ENCODE results near the gene TAOK2. TPM values are rescaled to one million over a fixed set of nuclear protein-coding genes. Genes with fewer than 3 reads are reported as not detected.

TAOK2 gene
- total RNA-seq, 6 experiments from 2014 or later = 50.4 to 56.9 (median 53.0) TPM

DNA sequence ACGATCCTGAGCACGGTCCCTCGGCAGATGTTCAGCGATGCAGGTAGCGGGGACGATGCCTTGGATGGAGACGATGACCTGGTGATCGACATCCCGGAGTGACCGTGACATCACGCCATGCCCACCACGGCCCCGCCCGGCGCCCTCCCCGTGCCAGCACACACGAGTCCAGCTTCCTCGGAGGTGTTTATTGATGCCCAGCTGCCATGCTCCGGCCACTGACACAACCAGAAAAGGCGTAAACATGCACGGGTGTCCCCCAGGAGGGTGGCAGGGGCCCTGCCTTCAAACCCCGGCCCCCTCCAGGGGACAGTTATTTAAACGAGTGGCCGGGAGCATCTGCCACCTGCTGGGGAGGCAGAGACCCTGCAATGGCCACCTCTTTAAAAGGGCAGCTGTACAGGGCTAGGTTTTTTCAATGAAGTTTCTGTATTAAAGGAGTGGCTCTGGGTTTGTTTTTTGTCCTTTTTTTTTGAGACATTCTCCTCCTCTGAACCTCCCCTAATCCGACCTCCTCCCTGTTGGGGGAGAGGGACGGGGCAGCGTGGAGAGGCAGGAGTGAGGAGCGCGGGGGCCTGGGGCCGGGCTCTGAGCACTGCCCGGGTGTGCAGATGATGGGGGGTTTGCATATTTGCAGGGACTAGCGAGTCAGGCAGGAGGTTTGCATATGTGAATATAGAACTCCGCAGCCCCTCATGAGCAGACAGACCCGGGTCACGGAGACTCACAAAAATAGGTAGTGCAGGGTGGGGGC, 31.9 kb downstream of the TAOK2 start:
- Mint-ChIP-seq H3K9me3 (no peaks in the 10 kb centered on the region), H3K27me3 (ENCODE audit: insufficient read depth) (peaks cover 20% of the 10 kb centered on the region), H3K27ac (no peak overlapping the region), H3K36me3 (ENCODE audit: low read depth) (no peaks in the 10 kb centered on the region), H3K4me1 (ENCODE audit: low read depth) (no peaks in the 10 kb centered on the region), H3K4me3 (no peak overlapping the region)
- peak; percentile 27 for DNase-seq
- peak; percentile 87 for TF ChIP-seq CTCF (IDR thresholded peaks at IDR 0.05)

DNA sequence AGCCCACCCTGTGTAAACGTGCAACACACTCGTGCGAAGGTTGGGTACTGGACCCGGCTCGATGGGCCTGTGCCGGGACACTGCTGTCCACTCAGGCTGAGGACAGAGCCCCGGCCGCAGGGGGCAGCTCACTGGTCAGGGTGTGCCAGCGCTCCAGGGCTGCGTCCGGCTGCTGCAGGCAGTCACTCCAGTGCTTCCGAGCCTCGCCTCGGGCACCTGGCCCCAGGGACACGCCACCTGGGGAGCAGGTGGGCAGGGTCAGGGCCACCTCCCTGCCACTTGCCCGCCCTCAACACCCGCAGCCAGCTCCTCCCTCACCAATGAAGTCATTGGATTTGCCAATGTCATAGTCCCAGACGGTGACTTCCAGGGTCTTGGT, 32.4 kb downstream of the TAOK2 start:
- no peak for DNase-seq
- no peaks in the 10 kb centered on the region for H3K4me1 Mint-ChIP-seq (ENCODE audit: low read depth)
- no peaks in the 10 kb centered on the region for H3K36me3 Mint-ChIP-seq (ENCODE audit: low read depth)
- H3K9me3 Mint-ChIP-seq = no peaks in the 10 kb centered on the region
- no peak overlapping the region for H3K27ac Mint-ChIP-seq
- TF ChIP-seq CTCF (IDR thresholded peaks at IDR 0.05) = no peak
- H3K4me3 Mint-ChIP-seq = no peak overlapping the region
- peaks cover 20% of the 10 kb centered on the region for H3K27me3 Mint-ChIP-seq (ENCODE audit: insufficient read depth)

DNA sequence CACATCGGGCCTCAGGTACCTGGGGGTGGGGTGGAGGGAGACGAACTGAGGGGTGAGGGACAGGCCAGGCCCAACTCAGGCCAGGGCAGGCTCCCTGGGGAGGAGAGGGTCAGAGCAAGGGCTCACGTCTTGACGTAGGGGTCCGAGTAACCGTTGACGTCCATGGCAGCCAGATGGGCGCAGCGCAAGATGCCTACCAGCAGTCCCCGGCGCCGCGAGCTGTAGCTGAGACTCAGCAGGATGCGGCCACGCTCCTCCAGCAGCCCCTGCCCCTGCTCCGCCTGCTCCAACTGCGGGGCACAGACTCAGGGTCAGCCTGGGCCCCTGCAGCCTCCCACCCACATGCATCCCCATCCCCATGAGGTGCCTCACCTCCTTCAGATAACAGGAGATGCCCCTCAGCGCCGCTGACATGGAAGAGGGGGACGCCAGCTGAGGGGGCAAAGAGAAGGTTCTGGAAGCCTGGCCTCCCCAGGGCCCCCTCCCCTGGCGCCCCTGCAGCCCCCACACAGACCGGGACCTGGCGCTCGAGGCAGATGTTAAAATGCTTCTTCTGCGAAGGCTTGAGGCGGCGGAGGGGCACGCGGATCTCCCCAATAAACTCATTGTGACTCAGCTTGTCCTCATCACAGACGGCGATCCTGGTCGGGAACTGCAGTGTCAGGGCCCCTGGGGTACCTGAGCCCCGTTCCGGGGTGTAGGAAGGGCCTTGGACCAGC, 33.1 kb downstream of the TAOK2 start:
- no peak for TF ChIP-seq CTCF (IDR thresholded peaks at IDR 0.05)
- Mint-ChIP-seq H3K36me3 (ENCODE audit: low read depth) (no peaks in the 10 kb centered on the region), H3K27ac (no peak overlapping the region)

DNA sequence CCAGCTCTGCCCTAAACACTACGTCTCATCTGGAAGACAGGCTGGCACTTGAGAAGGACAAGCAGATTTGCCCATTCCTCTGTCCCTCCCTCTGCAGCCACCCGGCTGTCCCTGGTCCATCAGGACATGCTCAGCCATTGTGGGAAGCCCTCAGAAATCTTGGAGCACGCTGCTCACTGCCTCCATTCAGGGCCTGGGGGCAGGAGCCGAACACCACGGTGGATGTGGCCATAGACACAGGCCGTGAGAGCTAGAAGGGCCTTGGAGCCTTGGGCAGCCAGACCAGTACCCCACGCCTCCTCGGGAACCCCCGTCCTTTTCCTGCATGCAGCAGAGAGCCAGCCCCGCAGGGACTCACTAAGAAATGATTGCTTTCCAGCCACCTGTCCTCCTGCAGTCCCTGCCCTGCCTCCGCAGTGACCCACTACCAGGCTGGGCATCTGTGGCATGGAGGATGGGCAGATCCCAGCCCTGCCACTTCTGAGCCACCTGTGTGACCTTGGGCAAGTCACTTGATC, 33.8 kb downstream of the TAOK2 start:
- no peak overlapping the region for H3K4me3 Mint-ChIP-seq
- no peak for DNase-seq
- H3K4me1 Mint-ChIP-seq (ENCODE audit: low read depth) = no peaks in the 10 kb centered on the region
- no peak overlapping the region for H3K27ac Mint-ChIP-seq
- no peaks in the 10 kb centered on the region for H3K9me3 Mint-ChIP-seq
- no peaks in the 10 kb centered on the region for H3K36me3 Mint-ChIP-seq (ENCODE audit: low read depth)
- no peak for TF ChIP-seq CTCF (IDR thresholded peaks at IDR 0.05)
- H3K27me3 Mint-ChIP-seq (ENCODE audit: insufficient read depth) = peaks cover 20% of the 10 kb centered on the region

More for the DNA sequence above, 33.1 kb downstream of the TAOK2 start:
- no peak for DNase-seq
- no peaks in the 10 kb centered on the region for H3K4me1 Mint-ChIP-seq (ENCODE audit: low read depth)
- H3K4me3 Mint-ChIP-seq = no peak overlapping the region
- H3K9me3 Mint-ChIP-seq = no peaks in the 10 kb centered on the region
- H3K27me3 Mint-ChIP-seq (ENCODE audit: insufficient read depth) = peaks cover 20% of the 10 kb centered on the region

GRCh38 chr16:30009085-30009862, 35.6 kb downstream of the TAOK2 start:
- Mint-ChIP-seq H3K27me3 (ENCODE audit: insufficient read depth) (peaks cover 20% of the 10 kb centered on the region), H3K4me1 (ENCODE audit: low read depth) (no peaks in the 10 kb centered on the region), H3K36me3 (ENCODE audit: low read depth) (no peaks in the 10 kb centered on the region), H3K4me3 (no peak overlapping the region), H3K9me3 (no peaks in the 10 kb centered on the region), H3K27ac (no peak overlapping the region)
- TF ChIP-seq CTCF (IDR thresholded peaks at IDR 0.05) = no peak
- DNase-seq = no peak
